ENCODE data around the gene GOLPH3L.

DNA sequence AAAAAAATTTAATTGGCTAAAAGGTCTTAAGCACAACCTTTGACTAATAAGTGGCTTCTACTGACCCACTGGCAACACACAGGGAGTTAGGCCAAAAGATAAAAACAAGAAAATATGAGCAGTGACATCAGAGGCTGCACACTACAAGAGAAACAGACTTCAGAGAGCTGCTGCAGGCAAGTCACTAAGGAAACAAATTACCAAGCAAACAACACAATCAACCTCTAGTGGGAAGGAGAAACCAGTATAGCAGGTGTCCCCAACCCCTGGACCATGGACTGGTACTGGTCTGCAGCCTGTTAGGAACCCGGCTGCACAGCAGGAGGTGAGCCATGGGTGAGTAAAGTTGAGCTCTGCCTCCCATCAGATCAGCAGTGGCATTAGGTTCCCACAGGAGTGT lies 46.8 kb downstream of the GOLPH3L start:
- TF ChIP-seq TCF4 (CRISPR knock-in tag; IDR thresholded peaks at IDR 0.05; ENCODE audit: borderline replicate concordance): no peak
- no peak for TF ChIP-seq ZNF565 (CRISPR knock-in tag; conservative IDR thresholded peaks at IDR 0.05; ENCODE audit: low read depth)
- TF ChIP-seq SNAI2 (CRISPR knock-in tag; IDR thresholded peaks at IDR 0.05): no peak
- TF ChIP-seq ZFP3 (CRISPR knock-in tag; IDR thresholded peaks at IDR 0.05): no peak
- TF ChIP-seq PPARA (CRISPR knock-in tag; IDR thresholded peaks at IDR 0.05; ENCODE audit: borderline replicate concordance): no peak
- TF ChIP-seq RARB (CRISPR knock-in tag; IDR thresholded peaks at IDR 0.05): no peak
- TF ChIP-seq, protein P1, sequence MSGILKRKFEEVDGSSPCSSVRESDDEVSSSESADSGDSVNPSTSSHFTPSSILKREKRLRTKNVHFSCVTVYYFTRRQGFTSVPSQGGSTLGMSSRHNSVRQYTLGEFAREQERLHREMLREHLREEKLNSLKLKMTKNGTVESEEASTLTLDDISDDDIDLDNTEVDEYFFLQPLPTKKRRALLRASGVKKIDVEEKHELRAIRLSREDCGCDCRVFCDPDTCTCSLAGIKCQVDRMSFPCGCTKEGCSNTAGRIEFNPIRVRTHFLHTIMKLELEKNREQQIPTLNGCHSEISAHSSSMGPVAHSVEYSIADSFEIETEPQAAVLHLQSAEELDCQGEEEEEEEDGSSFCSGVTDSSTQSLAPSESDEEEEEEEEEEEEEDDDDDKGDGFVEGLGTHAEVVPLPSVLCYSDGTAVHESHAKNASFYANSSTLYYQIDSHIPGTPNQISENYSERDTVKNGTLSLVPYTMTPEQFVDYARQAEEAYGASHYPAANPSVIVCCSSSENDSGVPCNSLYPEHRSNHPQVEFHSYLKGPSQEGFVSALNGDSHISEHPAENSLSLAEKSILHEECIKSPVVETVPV (CRISPR knock-in tag; IDR thresholded peaks at IDR 0.05): no peak
- TF ChIP-seq, protein P2, sequence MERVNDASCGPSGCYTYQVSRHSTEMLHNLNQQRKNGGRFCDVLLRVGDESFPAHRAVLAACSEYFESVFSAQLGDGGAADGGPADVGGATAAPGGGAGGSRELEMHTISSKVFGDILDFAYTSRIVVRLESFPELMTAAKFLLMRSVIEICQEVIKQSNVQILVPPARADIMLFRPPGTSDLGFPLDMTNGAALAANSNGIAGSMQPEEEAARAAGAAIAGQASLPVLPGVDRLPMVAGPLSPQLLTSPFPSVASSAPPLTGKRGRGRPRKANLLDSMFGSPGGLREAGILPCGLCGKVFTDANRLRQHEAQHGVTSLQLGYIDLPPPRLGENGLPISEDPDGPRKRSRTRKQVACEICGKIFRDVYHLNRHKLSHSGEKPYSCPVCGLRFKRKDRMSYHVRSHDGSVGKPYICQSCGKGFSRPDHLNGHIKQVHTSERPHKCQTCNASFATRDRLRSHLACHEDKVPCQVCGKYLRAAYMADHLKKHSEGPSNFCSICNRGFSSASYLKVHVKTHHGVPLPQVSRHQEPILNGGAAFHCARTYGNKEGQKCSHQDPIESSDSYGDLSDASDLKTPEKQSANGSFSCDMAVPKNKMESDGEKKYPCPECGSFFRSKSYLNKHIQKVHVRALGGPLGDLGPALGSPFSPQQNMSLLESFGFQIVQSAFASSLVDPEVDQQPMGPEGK (CRISPR knock-in tag; IDR thresholded peaks at IDR 0.05; ENCODE audit: borderline replicate concordance): no peak
- TF ChIP-seq, protein P3, sequence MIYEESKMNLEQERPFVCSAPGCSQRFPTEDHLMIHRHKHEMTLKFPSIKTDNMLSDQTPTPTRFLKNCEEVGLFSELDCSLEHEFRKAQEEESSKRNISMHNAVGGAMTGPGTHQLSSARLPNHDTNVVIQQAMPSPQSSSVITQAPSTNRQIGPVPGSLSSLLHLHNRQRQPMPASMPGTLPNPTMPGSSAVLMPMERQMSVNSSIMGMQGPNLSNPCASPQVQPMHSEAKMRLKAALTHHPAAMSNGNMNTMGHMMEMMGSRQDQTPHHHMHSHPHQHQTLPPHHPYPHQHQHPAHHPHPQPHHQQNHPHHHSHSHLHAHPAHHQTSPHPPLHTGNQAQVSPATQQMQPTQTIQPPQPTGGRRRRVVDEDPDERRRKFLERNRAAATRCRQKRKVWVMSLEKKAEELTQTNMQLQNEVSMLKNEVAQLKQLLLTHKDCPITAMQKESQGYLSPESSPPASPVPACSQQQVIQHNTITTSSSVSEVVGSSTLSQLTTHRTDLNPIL (CRISPR knock-in tag; IDR thresholded peaks at IDR 0.05; ENCODE audit: low read depth): no peak
- no peak for TF ChIP-seq ARNTL (CRISPR knock-in tag; IDR thresholded peaks at IDR 0.05; ENCODE audit: borderline replicate concordance, low read depth)

Data from SK-N-SH treated with all-trans-retinoic acid at 6 μM for 48 hours (cell line).